ENCODE results near the gene PLCB4.

DNA sequence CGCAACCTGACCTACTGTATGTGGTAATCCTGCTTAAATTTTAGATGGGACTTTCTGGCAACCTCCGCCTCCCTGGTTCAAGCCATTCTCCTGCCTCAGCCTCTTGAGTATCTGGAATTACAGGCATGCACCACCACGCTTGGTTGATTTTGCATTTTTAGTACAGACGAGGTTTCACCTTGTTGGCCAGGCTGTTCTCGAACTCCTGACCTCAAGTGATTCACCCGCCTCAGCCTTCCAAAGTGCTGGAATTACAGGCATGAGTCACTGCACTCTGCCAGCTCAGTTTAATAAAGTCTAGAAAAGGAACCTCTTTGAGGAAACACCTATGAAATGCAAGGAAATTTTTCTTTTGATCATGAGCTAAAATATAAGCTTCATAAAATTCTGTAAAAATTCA is 9.0 kb upstream of the PLCB4 start:
- no peak for TF ChIP-seq POLR2A (IDR thresholded peaks at IDR 0.05; ENCODE audit: low read depth, low read length)
- no peak for TF ChIP-seq POLR2AphosphoS5 (IDR thresholded peaks at IDR 0.05; ENCODE audit: low read depth, low read length)
- TF ChIP-seq TAF1 (IDR thresholded peaks at IDR 0.05; ENCODE audit: borderline replicate concordance, low read depth, low read length), result no peak
